Testis (tissue), 3 donors: Measurements from ENCODE around the gene STRN4. TPM values are rescaled to one million over a fixed set of nuclear protein-coding genes. Genes with fewer than 3 reads are reported as not detected.
A peak's percentile ranks its signal among the peaks of the same experiment; 100 is the strongest.

Source experiments
- DNase-seq: peaks from one replicate; pipeline ENCODE4 v3.0.0-alpha.2; 2019
- H3K27ac ChIP-seq, 2 donors: fragments of 200-600 bp; sonication (generic); one replicate each; pipeline ENCODE4 v1.5.1; 2019
- H3K27me3 ChIP-seq: fragments of 200-600 bp; sonication (generic); one replicate; pipeline ENCODE4 v1.5.1; 2019
- H3K36me3 ChIP-seq: fragments of 200-600 bp; sonication (generic); one replicate; pipeline ENCODE4 v1.5.1; 2017; ENCODE audit warnings: low read depth; ENCODE audit errors: missing control alignments
- H3K4me1 ChIP-seq: fragments of 200-600 bp; sonication (generic); one replicate; pipeline ENCODE4 v1.5.1; 2019
- H3K4me3 ChIP-seq, 2 donors: fragments of 200-600 bp; sonication (generic); one replicate each; pipeline ENCODE4 v1.5.1; 2017 to 2019
- H3K9me3 ChIP-seq: fragments of 200-600 bp; sonication (generic); one replicate; pipeline ENCODE4 v1.5.1; 2017
- POLR2A ChIP-seq: fragments of 450-650 bp; IDR thresholded peaks from one replicate; pipeline ENCODE4 v1.6.1; 2017; ENCODE audit warnings: antibody characterized with exemption, mild to moderate bottlenecking, moderate library complexity
- WGBS, 2 donors: methylation state at CpG; one replicate each; pipeline ENCODE4 v1.1.5; 2018; 5-methylcytosine and 5-hydroxymethylcytosine counted together
- intact Hi-C: fragments of 100-400 bp; cut with DNase I; formaldehyde crosslinking; loops from one replicate; pipeline ENCODE4 v1.15.1; 2023; ENCODE audit warnings: low total_unique reads
- polyA plus RNA-seq: library from polyadenylated mRNA; stranded (reverse); fragments of 350-450 nt; fragmentation: Illumina TruSeq; extraction: RNeasy Lipid Tissue Mini Kit (QIAGEN cat#74804); gene quantifications from one replicate; pipeline ENCODE4 v1.2.3, GENCODE V29; 2014; ENCODE audit warnings: low read depth, low replicate concordance; ENCODE audit not compliant: insufficient read depth
- total RNA-seq, 2 donors: library from RNA; depleted of rRNA; stranded (reverse); fragments of >200 nt; gene quantifications; one replicate each; pipeline ENCODE4 v1.2.3, GENCODE V29; 2016
- TF ChIP-seq, protein P1 (sequence below), 3 experiments: fragments of 450-650 bp in 2 of 3; fragments of 200-600 bp in 1 of 3; sonication (generic) in 1 of 3; IDR thresholded peaks; one replicate each; pipeline ENCODE4 v1.5.1; 2016 to 2019; ENCODE audit warnings: antibody characterized with exemption in 3 of 3, mild to moderate bottlenecking in 2 of 3, moderate library complexity in 1 of 3

The STRN4 gene
- total and polyA plus RNA-seq, 3 donors from 2014 or later = 213 to 308 (median 229) TPM

DNA sequence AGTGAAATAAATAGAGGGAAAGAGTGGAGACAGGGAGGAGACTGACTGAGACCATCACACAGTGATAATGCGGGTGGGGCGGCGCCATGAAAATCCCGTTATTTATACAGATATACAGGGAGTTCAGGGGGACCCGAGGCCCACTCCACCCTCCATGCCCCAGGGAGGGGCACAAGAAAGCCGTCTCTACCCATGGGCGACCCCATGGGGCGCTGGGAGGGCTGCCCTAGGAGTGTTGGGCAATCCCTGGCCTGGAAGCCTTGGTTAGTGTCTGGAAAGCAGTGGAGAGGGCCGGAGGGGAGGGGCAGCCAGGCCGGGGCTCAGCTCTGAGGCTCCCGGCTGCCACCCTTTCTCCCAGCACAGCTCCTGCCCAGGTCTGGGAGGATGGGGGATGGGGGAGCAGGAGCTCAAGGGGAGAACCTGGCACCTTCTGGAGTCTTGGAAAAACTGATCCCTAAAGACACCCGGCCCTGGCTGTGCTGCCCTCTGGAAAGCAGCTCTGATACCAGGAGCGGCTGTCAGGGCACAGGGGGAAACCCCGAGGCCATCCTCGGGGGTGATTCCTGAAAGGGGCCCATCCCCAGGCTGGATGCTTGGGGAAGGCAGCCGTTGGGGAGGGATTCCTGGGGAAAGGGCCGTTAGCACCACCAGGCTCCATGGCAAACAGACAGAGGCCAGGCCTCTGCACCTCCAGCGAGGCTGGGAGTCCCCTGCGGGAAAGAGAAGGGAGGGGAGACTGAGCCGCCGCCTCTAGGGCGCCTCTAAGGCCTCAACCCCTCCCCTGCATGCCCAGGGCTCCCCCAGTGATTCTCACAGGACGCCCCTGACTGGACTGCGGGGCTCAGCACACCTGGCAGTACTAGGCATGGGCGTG is 26.4 kb downstream of the STRN4 start:
- H3K4me1 ChIP-seq = peaks cover 12% of the 10 kb centered on the region
- WGBS, 2 donors = 83 to 95% methylated on average over 11 to 22 of the region's 25 CpGs
- H3K27me3 ChIP-seq = no peaks in the 10 kb centered on the region
- no peak for TF ChIP-seq POLR2A
- TF ChIP-seq, protein P1, sequence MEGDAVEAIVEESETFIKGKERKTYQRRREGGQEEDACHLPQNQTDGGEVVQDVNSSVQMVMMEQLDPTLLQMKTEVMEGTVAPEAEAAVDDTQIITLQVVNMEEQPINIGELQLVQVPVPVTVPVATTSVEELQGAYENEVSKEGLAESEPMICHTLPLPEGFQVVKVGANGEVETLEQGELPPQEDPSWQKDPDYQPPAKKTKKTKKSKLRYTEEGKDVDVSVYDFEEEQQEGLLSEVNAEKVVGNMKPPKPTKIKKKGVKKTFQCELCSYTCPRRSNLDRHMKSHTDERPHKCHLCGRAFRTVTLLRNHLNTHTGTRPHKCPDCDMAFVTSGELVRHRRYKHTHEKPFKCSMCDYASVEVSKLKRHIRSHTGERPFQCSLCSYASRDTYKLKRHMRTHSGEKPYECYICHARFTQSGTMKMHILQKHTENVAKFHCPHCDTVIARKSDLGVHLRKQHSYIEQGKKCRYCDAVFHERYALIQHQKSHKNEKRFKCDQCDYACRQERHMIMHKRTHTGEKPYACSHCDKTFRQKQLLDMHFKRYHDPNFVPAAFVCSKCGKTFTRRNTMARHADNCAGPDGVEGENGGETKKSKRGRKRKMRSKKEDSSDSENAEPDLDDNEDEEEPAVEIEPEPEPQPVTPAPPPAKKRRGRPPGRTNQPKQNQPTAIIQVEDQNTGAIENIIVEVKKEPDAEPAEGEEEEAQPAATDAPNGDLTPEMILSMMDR (IDR thresholded peaks at IDR 0.05) = no peak
- no peak for DNase-seq
- intact Hi-C loops = no loop called here
- no peaks in the 10 kb centered on the region for H3K36me3 ChIP-seq
- no peak overlapping the region for H3K27ac ChIP-seq
- no peak overlapping the region for H3K4me3 ChIP-seq
- no peaks in the 10 kb centered on the region for H3K9me3 ChIP-seq

DNA sequence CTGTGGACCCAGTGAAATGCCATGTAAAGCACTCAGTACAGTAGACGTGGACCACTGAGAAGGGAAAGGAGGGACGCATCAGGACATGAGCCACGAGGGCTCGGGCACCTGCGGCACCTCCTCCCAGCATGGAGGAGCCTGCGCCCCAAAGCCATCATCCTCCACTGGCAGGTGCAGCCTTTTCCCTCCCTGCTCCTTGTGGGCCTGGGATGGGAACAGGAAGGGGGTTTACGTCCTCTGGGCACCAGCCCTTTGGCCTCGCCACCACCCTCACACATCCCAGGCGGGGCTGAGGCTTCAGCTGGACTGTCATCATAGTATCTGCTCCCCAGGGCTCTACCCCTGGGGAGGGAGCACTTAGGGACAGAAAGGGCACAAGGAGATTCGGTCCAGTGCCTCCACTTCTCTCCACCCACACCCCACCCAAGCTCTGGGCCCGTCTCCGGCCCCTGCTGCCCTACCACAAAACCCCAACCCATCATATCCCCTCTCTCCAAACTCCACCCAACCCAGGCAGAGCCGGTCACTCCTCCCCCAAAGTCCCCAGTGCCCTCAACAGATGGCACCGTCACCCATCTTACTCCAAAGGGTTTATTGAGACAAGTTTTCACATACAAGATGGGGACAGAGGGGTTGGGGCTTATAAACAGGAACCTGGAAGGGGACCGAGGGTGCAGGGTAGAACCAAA is 27.2 kb downstream of the STRN4 start:
- 81 to 84% methylated on average over 15 of the region's 15 CpGs for WGBS, 2 donors
- no peaks in the 10 kb centered on the region for H3K27me3 ChIP-seq
- no peaks in the 10 kb centered on the region for H3K9me3 ChIP-seq
- H3K4me1 ChIP-seq = peaks cover 15% of the 10 kb centered on the region
- no peaks in the 10 kb centered on the region for H3K36me3 ChIP-seq
- intact Hi-C loops = no loop called here
- H3K4me3 ChIP-seq = no peak overlapping the region
- no peak for DNase-seq
- H3K27ac ChIP-seq = no peak overlapping the region
- no peak for TF ChIP-seq POLR2A
- TF ChIP-seq, protein P1 (IDR thresholded peaks at IDR 0.05) = no peak

DNA sequence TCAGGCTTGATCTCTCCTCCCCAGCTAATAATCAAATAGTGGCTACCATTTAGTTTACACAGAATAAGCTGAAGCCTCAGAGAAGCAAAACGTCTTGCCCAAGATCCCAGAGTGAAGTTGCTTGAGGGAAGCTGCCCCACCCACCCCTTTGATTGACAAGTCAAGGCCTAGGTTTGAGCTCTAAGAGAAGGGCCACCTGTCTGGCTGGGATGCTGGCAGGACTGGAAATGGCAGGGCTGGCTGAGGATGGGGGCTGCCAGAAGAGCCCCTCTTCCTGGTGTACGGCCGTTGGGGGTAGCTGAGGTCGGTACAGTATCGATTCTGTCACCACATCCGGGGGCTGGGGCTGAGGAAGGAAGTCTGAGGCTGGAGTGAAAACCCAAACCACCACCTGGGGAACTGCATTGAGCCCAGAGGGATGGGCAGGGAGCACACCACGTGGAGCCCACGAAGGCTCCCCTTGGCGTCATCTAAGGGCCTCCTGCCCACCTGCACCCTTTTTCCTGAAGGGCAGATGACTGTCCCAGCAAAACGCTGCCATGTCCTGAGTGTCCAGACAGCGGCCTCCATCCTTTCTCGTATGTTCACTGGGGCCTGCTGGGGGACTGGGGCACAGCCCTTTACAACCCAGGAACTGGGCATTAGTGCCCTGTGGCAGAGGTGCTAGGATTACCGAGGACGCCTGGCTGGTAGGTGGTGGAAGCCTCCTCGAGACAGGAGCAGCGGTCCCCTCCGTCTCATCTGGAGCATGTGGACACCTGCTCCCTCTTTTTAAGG is 27.9 kb downstream of the STRN4 start:
- Histone ChIP-seq H3K4me3 (no peak overlapping the region), H3K36me3 (no peaks in the 10 kb centered on the region), H3K27me3 (no peaks in the 10 kb centered on the region), H3K27ac (peak overlapping the region in 1 of 2 donors; percentile 89), H3K4me1 (peaks cover 20% of the 10 kb centered on the region), H3K9me3 (no peaks in the 10 kb centered on the region)
- intact Hi-C loops = no loop called here
- DNase-seq = no peak
- WGBS, 2 donors = 56 to 58% methylated on average over 12 to 17 of the region's 17 CpGs
- no peak for TF ChIP-seq POLR2A
- TF ChIP-seq, protein P1 (IDR thresholded peaks at IDR 0.05) = no peak

DNA sequence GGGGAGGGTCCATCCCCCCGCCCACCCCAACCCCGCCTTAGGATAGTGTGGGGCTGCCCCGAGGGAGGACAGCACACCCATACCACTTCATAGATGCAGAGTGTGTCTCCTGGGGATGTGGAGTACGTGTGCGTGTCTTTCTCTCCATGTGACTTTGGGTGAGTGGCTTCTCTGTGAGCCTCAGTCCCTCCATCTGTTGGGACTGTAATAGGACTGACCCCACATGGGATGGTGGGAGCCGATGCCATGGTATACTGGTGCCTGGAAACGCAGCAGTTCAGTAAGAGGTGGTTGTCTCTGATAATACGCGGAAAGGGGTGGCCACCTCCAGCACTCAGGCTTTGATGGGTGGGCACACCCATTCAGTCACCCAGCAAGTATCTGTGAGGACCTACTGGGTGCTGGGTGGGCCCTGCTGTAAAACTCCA is 28.5 kb downstream of the STRN4 start:
- peak overlapping the region; percentile 86 to 89 for H3K27ac ChIP-seq
- no peaks in the 10 kb centered on the region for H3K27me3 ChIP-seq
- H3K4me1 ChIP-seq = peaks cover 20% of the 10 kb centered on the region
- intact Hi-C loops = no loop called here
- TF ChIP-seq, protein P1 (IDR thresholded peaks at IDR 0.05) = no peak
- no peak for TF ChIP-seq POLR2A
- DNase-seq = no peak
- H3K9me3 ChIP-seq = no peaks in the 10 kb centered on the region
- WGBS, 2 donors = 0 to 30% methylated on average over 2 to 9 of the region's 9 CpGs
- H3K36me3 ChIP-seq = no peaks in the 10 kb centered on the region
- peak overlapping the region; percentile 56 to 91 for H3K4me3 ChIP-seq
